Astrocyte (in vitro differentiated cells and primary cell): ENCODE results near the gene PILRA. TPM values are rescaled to one million over a fixed set of nuclear protein-coding genes. Genes with fewer than 3 reads are reported as not detected.
"Not testable (repeated sequence)": the region's sequence is repeated elsewhere in the genome, so short reads cannot be mapped to it uniquely, and the experiment has no call there.

ENCODE experiments used
- DNase-seq: peaks from one replicate; pipeline ENCODE4 v3.0.0-alpha.2; 2010; ENCODE audit warnings: low read depth
- FAIRE-seq: peaks from 2 replicates; lab custom pipeline; 2011; peaks lifted over from hg19 to GRCh38; lab: Jason Lieb, UNC
- H2AFZ ChIP-seq: 2 replicates; pipeline ENCODE4 v1.6.0; 2012; ENCODE audit warnings: low read depth, low read length, inconsistent platforms
- H3K27ac ChIP-seq: 2 replicates; pipeline ENCODE4 v1.5.1; 2011; ENCODE audit warnings: low read depth, low read length, inconsistent platforms
- H3K27me3 ChIP-seq: 2 replicates; pipeline ENCODE4 v1.6.0; 2011; ENCODE audit warnings: low read length, inconsistent platforms; ENCODE audit not compliant: insufficient read depth
- H3K36me3 ChIP-seq: 2 replicates; pipeline ENCODE4 v1.5.1; 2011; ENCODE audit warnings: low read length, inconsistent platforms; ENCODE audit not compliant: insufficient read depth
- H3K4me1 ChIP-seq: 2 replicates; pipeline ENCODE4 v1.5.1; 2011; ENCODE audit warnings: low read length, inconsistent platforms; ENCODE audit not compliant: insufficient read depth
- H3K4me2 ChIP-seq: 2 replicates; pipeline ENCODE4 v1.6.0; 2012; ENCODE audit warnings: low read length, inconsistent platforms
- H3K4me3 ChIP-seq: 2 replicates; pipeline ENCODE4 v1.5.1; 2011; ENCODE audit warnings: low read depth, mild to moderate bottlenecking, low read length, inconsistent platforms; ENCODE audit not compliant: insufficient read depth
- H3K79me2 ChIP-seq: 2 replicates; pipeline ENCODE4 v1.6.0; 2012; ENCODE audit warnings: mild to moderate bottlenecking, low read length, inconsistent platforms; ENCODE audit not compliant: insufficient read depth
- H3K9ac ChIP-seq: 2 replicates; pipeline ENCODE4 v1.6.0; 2012; ENCODE audit warnings: mild to moderate bottlenecking, low read length, inconsistent platforms
- H3K9me3 ChIP-seq: 2 replicates; pipeline ENCODE4 v1.5.1; 2012; ENCODE audit warnings: low read depth, mild to moderate bottlenecking, low read length, inconsistent platforms; ENCODE audit not compliant: insufficient read depth
- H4K20me1 ChIP-seq: 2 replicates; pipeline ENCODE4 v1.6.0; 2012; ENCODE audit warnings: low read length, inconsistent platforms; ENCODE audit not compliant: insufficient read depth
- H3K27ac Mint-ChIP-seq: one replicate; pipeline ENCODE4 v1.8.0; 2021; ENCODE audit warnings: mild to moderate bottlenecking, mixed read lengths; ENCODE audit not compliant: unreplicated experiment
- H3K27me3 Mint-ChIP-seq: one replicate; pipeline ENCODE4 v1.8.0; 2021; ENCODE audit warnings: low read depth, mixed read lengths; ENCODE audit not compliant: unreplicated experiment
- H3K36me3 Mint-ChIP-seq: one replicate; pipeline ENCODE4 v1.8.0; 2021; ENCODE audit warnings: low read depth, mixed read lengths; ENCODE audit not compliant: unreplicated experiment
- H3K4me1 Mint-ChIP-seq: one replicate; pipeline ENCODE4 v1.8.0; 2021; ENCODE audit warnings: low read depth, mixed read lengths; ENCODE audit not compliant: unreplicated experiment
- H3K4me3 Mint-ChIP-seq: one replicate; pipeline ENCODE4 v1.8.0; 2021; ENCODE audit warnings: mild to moderate bottlenecking, moderate library complexity, mixed read lengths; ENCODE audit not compliant: unreplicated experiment
- H3K9me3 Mint-ChIP-seq: one replicate; pipeline ENCODE4 v1.8.0; 2021; ENCODE audit warnings: mild to moderate bottlenecking, mixed read lengths; ENCODE audit not compliant: unreplicated experiment
- CTCF ChIP-seq: IDR thresholded peaks from 2 replicates; pipeline ENCODE4 v1.5.1; 2011; ENCODE audit warnings: low read depth, mild to moderate bottlenecking, inconsistent platforms, low read length, moderate library complexity; ENCODE audit not compliant: insufficient read depth
- EZH2 ChIP-seq: IDR thresholded peaks from 2 replicates; pipeline ENCODE4 v1.6.1; 2012; ENCODE audit warnings: mild to moderate bottlenecking, low read length, inconsistent platforms; ENCODE audit not compliant: insufficient read depth
- total RNA-seq: library from RNA; stranded (reverse); gene quantifications from 2 replicates; pipeline ENCODE4 v1.2.1, GENCODE V29; 2021

The PILRA gene
- total RNA-seq, 1 donor from 2014 or later, result 2.3 TPM

GRCh38 chr7:100437150-100438100 is 64.1 kb downstream of the PILRA start:
- no peak for FAIRE-seq
- H3K4me2 ChIP-seq, result peak overlapping the region; percentile 91
- no peaks in the 10 kb centered on the region for H3K27me3 ChIP-seq
- no peak overlapping the region for H3K4me3 ChIP-seq
- peaks cover 36% of the 10 kb centered on the region for H3K79me2 ChIP-seq
- H3K4me1 ChIP-seq, result peaks cover 11% of the 10 kb centered on the region
- Mint-ChIP-seq H3K36me3 (peaks cover 7% of the 10 kb centered on the region), H3K9me3 (no peaks in the 10 kb centered on the region), H3K4me1 (peaks cover 6% of the 10 kb centered on the region), H3K27ac (no peak overlapping the region), H3K27me3 (no peaks in the 10 kb centered on the region), H3K4me3 (peak overlapping the region; percentile 71)
- no peak overlapping the region for H3K27ac ChIP-seq
- H3K9ac ChIP-seq, result no peak overlapping the region
- peaks cover 19% of the 10 kb centered on the region for H3K36me3 ChIP-seq
- H2AFZ ChIP-seq, result no peak overlapping the region
- no peak for DNase-seq
- no peak for TF ChIP-seq CTCF
- no peak for TF ChIP-seq EZH2
- no peaks in the 10 kb centered on the region for H3K9me3 ChIP-seq
- peaks cover 23% of the 10 kb centered on the region for H4K20me1 ChIP-seq

- H3K4me2 ChIP-seq, result no peak overlapping the region
Observed at GRCh38 chr7:100438172-100438571, 64.9 kb downstream of the PILRA start.

GRCh38 chr7:100438731-100439130 is 65.4 kb downstream of the PILRA start:
- not testable (repeated sequence) for H3K36me3 Mint-ChIP-seq, H3K27me3 Mint-ChIP-seq, FAIRE-seq, H3K4me1 ChIP-seq, H3K27me3 ChIP-seq, H3K4me3 ChIP-seq, H3K27ac Mint-ChIP-seq, DNase-seq, H3K9me3 Mint-ChIP-seq, H3K4me1 Mint-ChIP-seq, H2AFZ ChIP-seq, H3K9me3 ChIP-seq, H3K9ac ChIP-seq, H3K4me3 Mint-ChIP-seq, H3K4me2 ChIP-seq, H3K27ac ChIP-seq
- Histone ChIP-seq H3K79me2 (peaks cover 24% of the 10 kb centered on the region), H4K20me1 (peaks cover 16% of the 10 kb centered on the region), H3K36me3 (peaks cover 11% of the 10 kb centered on the region)

More at GRCh38 chr7:100438172-100438571, 64.9 kb downstream of the PILRA start:
- H3K36me3 ChIP-seq, result peaks cover 17% of the 10 kb centered on the region
- Mint-ChIP-seq H3K4me3 (no peak overlapping the region), H3K27me3 (no peaks in the 10 kb centered on the region), H3K36me3 (peaks cover 4% of the 10 kb centered on the region), H3K27ac (no peak overlapping the region), H3K4me1 (peaks cover 5% of the 10 kb centered on the region), H3K9me3 (no peaks in the 10 kb centered on the region)
- H4K20me1 ChIP-seq, result peaks cover 17% of the 10 kb centered on the region
- peaks cover 10% of the 10 kb centered on the region for H3K4me1 ChIP-seq
- H3K9me3 ChIP-seq, result no peaks in the 10 kb centered on the region
- TF ChIP-seq CTCF (no peak), EZH2 (no peak)
- DNase-seq (no peak), FAIRE-seq (no peak)
- H3K9ac ChIP-seq, result no peak overlapping the region
- H2AFZ ChIP-seq, result no peak overlapping the region
- H3K79me2 ChIP-seq, result peaks cover 29% of the 10 kb centered on the region
- H3K27me3 ChIP-seq, result no peaks in the 10 kb centered on the region
- H3K27ac ChIP-seq, result no peak overlapping the region
- no peak overlapping the region for H3K4me3 ChIP-seq

GRCh38 chr7:100439244-100439643 is 66.0 kb downstream of the PILRA start:
- DNase-seq, H3K27ac Mint-ChIP-seq, H3K4me1 Mint-ChIP-seq, H3K4me3 ChIP-seq, FAIRE-seq, H3K4me3 Mint-ChIP-seq, H3K27me3 ChIP-seq, H3K27me3 Mint-ChIP-seq, H3K36me3 ChIP-seq, H3K9me3 ChIP-seq, H3K36me3 Mint-ChIP-seq, H3K4me2 ChIP-seq, H3K9me3 Mint-ChIP-seq, H2AFZ ChIP-seq: not testable (repeated sequence)
- Histone ChIP-seq H3K79me2 (peaks cover 19% of the 10 kb centered on the region), H3K27ac (peak overlapping the region; percentile 65), H3K9ac (peak overlapping the region; percentile 19), H4K20me1 (peaks cover 11% of the 10 kb centered on the region), H3K4me1 (peaks cover 14% of the 10 kb centered on the region)
